Neural progenitor cell (in vitro differentiated cells): ENCODE measurements around the gene CHGA.

ENCODE experiments used
- EZH2 ChIP-seq: fragments of 200-600 bp; sonication (generic); IDR thresholded peaks from 2 replicates; pipeline ENCODE4 v1.6.1; 2017; ENCODE audit warnings: antibody characterized with exemption, mild to moderate bottlenecking, moderate library complexity
- TF ChIP-seq, protein P1 (sequence below): fragments of 200-600 bp; sonication (generic); IDR thresholded peaks from 2 replicates; pipeline ENCODE4 v1.5.1; 2017; ENCODE audit warnings: antibody characterized with exemption, mild to moderate bottlenecking

DNA sequence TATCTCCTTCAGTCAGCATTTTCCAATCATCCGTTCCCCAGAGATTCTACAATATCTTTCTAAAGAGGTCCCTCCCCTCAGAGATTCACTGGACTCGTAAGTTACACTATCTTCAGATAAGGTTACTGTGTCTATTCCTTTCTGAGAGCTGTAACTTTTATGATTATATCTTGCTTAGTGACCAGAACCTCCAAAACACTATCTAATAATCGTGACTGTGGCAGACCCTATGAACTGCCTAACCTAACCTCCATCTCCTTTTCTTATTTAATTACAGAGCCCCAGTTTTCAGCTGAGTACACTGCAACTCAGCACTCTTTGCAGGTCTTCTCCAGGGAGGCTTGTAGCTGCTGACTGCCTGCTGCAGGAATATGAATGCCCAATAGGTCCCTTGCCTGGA, 38.5 kb upstream of the CHGA start:
- TF ChIP-seq, protein P1, sequence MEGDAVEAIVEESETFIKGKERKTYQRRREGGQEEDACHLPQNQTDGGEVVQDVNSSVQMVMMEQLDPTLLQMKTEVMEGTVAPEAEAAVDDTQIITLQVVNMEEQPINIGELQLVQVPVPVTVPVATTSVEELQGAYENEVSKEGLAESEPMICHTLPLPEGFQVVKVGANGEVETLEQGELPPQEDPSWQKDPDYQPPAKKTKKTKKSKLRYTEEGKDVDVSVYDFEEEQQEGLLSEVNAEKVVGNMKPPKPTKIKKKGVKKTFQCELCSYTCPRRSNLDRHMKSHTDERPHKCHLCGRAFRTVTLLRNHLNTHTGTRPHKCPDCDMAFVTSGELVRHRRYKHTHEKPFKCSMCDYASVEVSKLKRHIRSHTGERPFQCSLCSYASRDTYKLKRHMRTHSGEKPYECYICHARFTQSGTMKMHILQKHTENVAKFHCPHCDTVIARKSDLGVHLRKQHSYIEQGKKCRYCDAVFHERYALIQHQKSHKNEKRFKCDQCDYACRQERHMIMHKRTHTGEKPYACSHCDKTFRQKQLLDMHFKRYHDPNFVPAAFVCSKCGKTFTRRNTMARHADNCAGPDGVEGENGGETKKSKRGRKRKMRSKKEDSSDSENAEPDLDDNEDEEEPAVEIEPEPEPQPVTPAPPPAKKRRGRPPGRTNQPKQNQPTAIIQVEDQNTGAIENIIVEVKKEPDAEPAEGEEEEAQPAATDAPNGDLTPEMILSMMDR: no peak
- no peak for TF ChIP-seq EZH2
